Activated T-helper 1 cell treated with anti-CD3 and anti-CD28 coated beads, Interleukin-12 subunit alpha, Interleukin-12 subunit beta, Interleukin-2, Interleukin-4 antibody, amounts not matched to agents 30 ng/mL and 10 ng/mL and 1 ng/mL, durations not matched to agents 14 hours and 24 hours and 36 hours (primary cell): ENCODE results near the gene ZC3H12C. TPM values are rescaled to one million over a fixed set of nuclear protein-coding genes. Genes with fewer than 3 reads are reported as not detected.

Experiments used
- DNase-seq: peaks from one replicate; pipeline ENCODE4 v3.0.0; 2021; ENCODE audit warnings: low spot score
- H3K27ac Mint-ChIP-seq: one replicate; pipeline ENCODE4 v1.8.0; 2021; ENCODE audit warnings: mild to moderate bottlenecking, mixed read lengths
- H3K27me3 Mint-ChIP-seq: one replicate; pipeline ENCODE4 v1.8.0; 2022; ENCODE audit warnings: mild to moderate bottlenecking, moderate library complexity, mixed read lengths; ENCODE audit not compliant: insufficient read depth
- H3K36me3 Mint-ChIP-seq: one replicate; pipeline ENCODE4 v1.8.0; 2021; ENCODE audit warnings: low read depth, mixed read lengths
- H3K4me1 Mint-ChIP-seq: one replicate; pipeline ENCODE4 v1.8.0; 2021; ENCODE audit warnings: low read depth, mixed read lengths
- H3K4me3 Mint-ChIP-seq: one replicate; pipeline ENCODE4 v1.8.0; 2021; ENCODE audit warnings: mild to moderate bottlenecking, moderate library complexity, mixed read lengths
- H3K9me3 Mint-ChIP-seq: one replicate; pipeline ENCODE4 v1.8.0; 2021; ENCODE audit warnings: mixed read lengths
- intact Hi-C: fragments of 100-400 bp; cut with micrococcal nuclease; formaldehyde crosslinking; loops from one replicate; pipeline ENCODE4 v1.15.1; 2024
- total RNA-seq: library from RNA; stranded (reverse); gene quantifications from 2 replicates; pipeline ENCODE4 v1.2.3, GENCODE V29; 2022

Gene ZC3H12C
- total RNA-seq, 1 donor from 2014 or later = 5.7 TPM

GRCh38 chr11:110094298-110095285 lies 1.4 kb downstream of the ZC3H12C start:
- intact Hi-C loops = loop anchor here (5.0 to 10.0 kb wide), 5 partner anchors 98 to 1360 kb away; partner anchors contain the start of gene POU2AF1
- Mint-ChIP-seq H3K36me3 (peaks cover 2% of the 10 kb centered on the region), H3K9me3 (no peaks in the 10 kb centered on the region), H3K4me1 (peaks cover 16% of the 10 kb centered on the region), H3K4me3 (peak overlapping the region; percentile 76), H3K27ac (peak overlapping the region; percentile 77), H3K27me3 (peaks cover 52% of the 10 kb centered on the region)
- no peak for DNase-seq

- no peak for DNase-seq
- Mint-ChIP-seq H3K9me3 (no peaks in the 10 kb centered on the region), H3K4me1 (peaks cover 16% of the 10 kb centered on the region), H3K4me3 (peak overlapping the region; percentile 30), H3K36me3 (peaks cover 2% of the 10 kb centered on the region), H3K27me3 (peaks cover 52% of the 10 kb centered on the region), H3K27ac (no peak overlapping the region)
- intact Hi-C loops = loop anchor here (10.0 kb wide), 2 partner anchors 241 to 1361 kb away; no protein-coding TSS in a partner anchor
Observed at GRCh38 chr11:110095554-110095953, 2.4 kb downstream of the ZC3H12C start.

- peaks cover 49% of the 10 kb centered on the region for H3K27me3 Mint-ChIP-seq
- DNase-seq = no peak
- peaks cover 2% of the 10 kb centered on the region for H3K36me3 Mint-ChIP-seq
- H3K4me1 Mint-ChIP-seq = peaks cover 16% of the 10 kb centered on the region
- H3K9me3 Mint-ChIP-seq = no peaks in the 10 kb centered on the region
- no peak overlapping the region for H3K27ac Mint-ChIP-seq
- H3K4me3 Mint-ChIP-seq = no peak overlapping the region
- intact Hi-C loops = loop anchor here (10.0 kb wide), 2 partner anchors 242 to 1362 kb away; no protein-coding TSS in a partner anchor
Observed at GRCh38 chr11:110096496-110096895, 3.3 kb downstream of the ZC3H12C start.

GRCh38 chr11:110097459-110098012 lies 4.3 kb downstream of the ZC3H12C start:
- Mint-ChIP-seq H3K9me3 (no peaks in the 10 kb centered on the region), H3K36me3 (peaks cover 2% of the 10 kb centered on the region), H3K27me3 (peaks cover 39% of the 10 kb centered on the region), H3K27ac (no peak overlapping the region), H3K4me3 (no peak overlapping the region), H3K4me1 (peaks cover 11% of the 10 kb centered on the region)
- intact Hi-C loops = loop anchor here (1.0 to 10.0 kb wide), 3 partner anchors 151 to 1363 kb away; no protein-coding TSS in a partner anchor
- DNase-seq = no peak

GRCh38 chr11:110098645-110099044 lies 5.5 kb downstream of the ZC3H12C start:
- Mint-ChIP-seq H3K9me3 (no peaks in the 10 kb centered on the region), H3K4me3 (no peak overlapping the region), H3K27ac (no peak overlapping the region), H3K4me1 (peaks cover 9% of the 10 kb centered on the region), H3K36me3 (peaks cover 2% of the 10 kb centered on the region), H3K27me3 (peaks cover 37% of the 10 kb centered on the region)
- DNase-seq = no peak
- intact Hi-C loops = loop anchor here (1.0 to 10.0 kb wide), 3 partner anchors 152 to 1364 kb away; no protein-coding TSS in a partner anchor

- no peak for DNase-seq
- Mint-ChIP-seq H3K36me3 (peaks cover under 1% of the 10 kb centered on the region), H3K4me3 (no peak overlapping the region), H3K9me3 (no peaks in the 10 kb centered on the region), H3K27me3 (peaks cover 18% of the 10 kb centered on the region), H3K4me1 (no peaks in the 10 kb centered on the region), H3K27ac (no peak overlapping the region)
- intact Hi-C loops = no loop called here
Observed at GRCh38 chr11:110100476-110101240, 7.5 kb downstream of the ZC3H12C start.

- no peaks in the 10 kb centered on the region for H3K4me1 Mint-ChIP-seq
- intact Hi-C loops = no loop called here
- DNase-seq = no peak
- no peak overlapping the region for H3K4me3 Mint-ChIP-seq
- no peaks in the 10 kb centered on the region for H3K36me3 Mint-ChIP-seq
- H3K9me3 Mint-ChIP-seq = no peaks in the 10 kb centered on the region
- no peak overlapping the region for H3K27ac Mint-ChIP-seq
- H3K27me3 Mint-ChIP-seq = peaks cover 13% of the 10 kb centered on the region
Observed at GRCh38 chr11:110106713-110107274, 13.6 kb downstream of the ZC3H12C start.

- Mint-ChIP-seq H3K36me3 (peaks cover 2% of the 10 kb centered on the region), H3K4me1 (no peaks in the 10 kb centered on the region), H3K4me3 (no peak overlapping the region), H3K27me3 (peaks cover 14% of the 10 kb centered on the region), H3K9me3 (no peaks in the 10 kb centered on the region), H3K27ac (no peak overlapping the region)
- intact Hi-C loops = no loop called here
- DNase-seq = no peak
Observed at GRCh38 chr11:110110854-110111253, 17.7 kb downstream of the ZC3H12C start.

- Mint-ChIP-seq H3K9me3 (no peaks in the 10 kb centered on the region), H3K27ac (no peak overlapping the region), H3K36me3 (peaks cover 2% of the 10 kb centered on the region), H3K27me3 (peaks cover 14% of the 10 kb centered on the region), H3K4me3 (no peak overlapping the region), H3K4me1 (no peaks in the 10 kb centered on the region)
- no peak for DNase-seq
- intact Hi-C loops = no loop called here
Observed at GRCh38 chr11:110112457-110112856, 19.3 kb downstream of the ZC3H12C start.

GRCh38 chr11:110113505-110113904 lies 20.3 kb downstream of the ZC3H12C start:
- Mint-ChIP-seq H3K4me1 (no peaks in the 10 kb centered on the region), H3K4me3 (no peak overlapping the region), H3K9me3 (no peaks in the 10 kb centered on the region)

GRCh38 chr11:110113973-110114372 lies 20.8 kb downstream of the ZC3H12C start:
- Mint-ChIP-seq H3K36me3 (peaks cover 2% of the 10 kb centered on the region), H3K4me3 (no peak overlapping the region), H3K9me3 (no peaks in the 10 kb centered on the region), H3K27ac (no peak overlapping the region), H3K27me3 (peaks cover 11% of the 10 kb centered on the region), H3K4me1 (no peaks in the 10 kb centered on the region)
- DNase-seq = no peak
- intact Hi-C loops = no loop called here

More at GRCh38 chr11:110113505-110113904, 20.3 kb downstream of the ZC3H12C start:
- Mint-ChIP-seq H3K36me3 (peaks cover 2% of the 10 kb centered on the region), H3K27ac (no peak overlapping the region), H3K27me3 (peaks cover 14% of the 10 kb centered on the region)
- no peak for DNase-seq
- intact Hi-C loops = no loop called here

GRCh38 chr11:110119317-110119716 lies 26.1 kb downstream of the ZC3H12C start:
- DNase-seq = no peak
- Mint-ChIP-seq H3K4me3 (no peak overlapping the region), H3K9me3 (no peaks in the 10 kb centered on the region), H3K27me3 (peaks cover 7% of the 10 kb centered on the region), H3K4me1 (no peaks in the 10 kb centered on the region), H3K36me3 (peaks cover 2% of the 10 kb centered on the region), H3K27ac (no peak overlapping the region)
- intact Hi-C loops = no loop called here
